GM18861 (cell line): ENCODE data around the gene GRID1.

Experiments
- ATAC-seq: cut with Tn5 transposase; IDR thresholded peaks from one replicate; pipeline ENCODE4 v1.9.1; 2021; ENCODE audit not compliant: unreplicated experiment

The GRID1 gene

GRCh38 chr10:86316274-86316835 is 50.2 kb downstream of the GRID1 start:
- ATAC-seq = no peak

- ATAC-seq = no peak
Measured at GRCh38 chr10:86315549-86315942, 51.0 kb downstream of the GRID1 start.

- no peak for ATAC-seq
Measured at GRCh38 chr10:86314616-86315548, 51.7 kb downstream of the GRID1 start.

- ATAC-seq = no peak
Measured at GRCh38 chr10:86313621-86314041, 53.0 kb downstream of the GRID1 start.

GRCh38 chr10:86312701-86313270 is 53.8 kb downstream of the GRID1 start:
- no peak for ATAC-seq

- no peak for ATAC-seq
Measured at GRCh38 chr10:86311906-86312305, 54.7 kb downstream of the GRID1 start.

- no peak for ATAC-seq
Measured at GRCh38 chr10:86311190-86311589, 55.4 kb downstream of the GRID1 start.

GRCh38 chr10:86310702-86311101 is 55.9 kb downstream of the GRID1 start:
- ATAC-seq = no peak

GRCh38 chr10:86310291-86310690 is 56.3 kb downstream of the GRID1 start:
- no peak for ATAC-seq

- ATAC-seq = no peak
Measured at GRCh38 chr10:86308056-86308455, 58.5 kb downstream of the GRID1 start.

- no peak for ATAC-seq
Measured at GRCh38 chr10:86306628-86307278, 59.8 kb downstream of the GRID1 start.

GRCh38 chr10:86305521-86305920 is 61.1 kb downstream of the GRID1 start:
- ATAC-seq = no peak

- ATAC-seq = no peak
Measured at GRCh38 chr10:86304436-86304835, 62.2 kb downstream of the GRID1 start.

- ATAC-seq = no peak
Measured at GRCh38 chr10:86303626-86304025, 63.0 kb downstream of the GRID1 start.

- ATAC-seq = no peak
Measured at GRCh38 chr10:86301971-86302370, 64.6 kb downstream of the GRID1 start.

- no peak for ATAC-seq
Measured at GRCh38 chr10:86300931-86301830, 65.4 kb downstream of the GRID1 start.

GRCh38 chr10:86300399-86300925 is 66.1 kb downstream of the GRID1 start:
- no peak for ATAC-seq

- ATAC-seq = no peak
Measured at GRCh38 chr10:86299562-86299961, 67.0 kb downstream of the GRID1 start.

GRCh38 chr10:86298501-86299001 is 68.0 kb downstream of the GRID1 start:
- ATAC-seq = no peak

GRCh38 chr10:86295791-86296190 is 70.8 kb downstream of the GRID1 start:
- no peak for ATAC-seq
